GM10248 (cell line): ENCODE data around the gene CCDC57.

Experiments used
- CTCF ChIA-PET: fragments of 300-600 bp; sonication (Branson Sonifier 250); formaldehyde crosslinking; extraction: SDS; loops from one replicate; lab custom pipeline; 2021; ENCODE audit warnings: antibody characterized with exemption; lab: Yijun Ruan, JAX
- POLR2A ChIA-PET: fragments of 350-650 bp; sonication (Branson Sonifier 250); formaldehyde crosslinking; extraction: SDS; loops from one replicate; lab custom pipeline; 2020; ENCODE audit warnings: antibody characterized with exemption; lab: Yijun Ruan, JAX
- DNase-seq: peaks from one replicate; pipeline ENCODE4 v3.0.0; 2012; ENCODE audit errors: extremely low spot score
- CTCF ChIP-seq: IDR thresholded peaks from 2 replicates; pipeline ENCODE4 v1.5.1; 2012; ENCODE audit warnings: mild to moderate bottlenecking, low read depth; ENCODE audit errors: extremely low read depth, missing control alignments, control extremely low read depth

Gene CCDC57

DNA sequence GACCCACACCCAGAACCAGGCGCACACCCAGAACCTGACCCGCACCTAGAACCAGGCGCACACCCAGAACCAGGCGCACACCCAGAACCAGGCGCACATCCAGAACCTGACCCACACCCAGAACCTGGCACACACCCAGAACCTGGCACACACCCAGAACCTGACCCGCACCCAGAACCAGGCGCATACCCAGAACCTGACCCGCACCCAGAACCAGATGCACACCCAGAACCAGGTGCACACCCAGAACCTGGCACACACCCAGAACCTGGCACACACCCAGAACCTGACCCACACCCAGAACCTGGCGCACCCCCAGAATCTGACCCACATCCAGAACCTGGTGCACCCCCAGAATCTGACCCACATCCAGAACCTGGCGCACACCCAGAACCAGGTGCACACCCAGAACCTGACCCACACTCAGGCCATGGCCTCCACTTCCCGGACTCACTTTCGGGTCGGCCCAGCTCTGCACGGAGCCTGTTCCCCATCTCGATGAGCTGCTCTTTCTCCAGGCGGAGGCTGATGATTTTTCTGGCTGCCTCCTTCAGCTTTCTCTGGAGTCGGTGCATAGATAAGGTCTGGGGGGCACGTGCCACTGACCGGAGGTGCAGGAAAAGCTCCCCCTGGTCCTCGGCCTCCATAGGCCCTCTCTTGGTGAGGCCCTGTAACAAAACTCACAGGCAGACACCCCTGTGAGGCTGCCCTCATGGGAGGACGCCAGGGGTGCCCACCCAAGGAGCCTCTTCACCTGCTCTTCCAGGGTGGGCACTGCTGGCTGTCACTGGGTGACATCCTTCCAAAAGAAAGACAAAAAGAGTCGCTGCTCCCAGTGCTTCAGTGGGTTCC is 61.3 kb downstream of the CCDC57 start:
- ChIA-PET POLR2A (interaction anchor here (0.6 kb wide), 1 partner anchor 48 kb away, joined by 3 read pairs; no protein-coding TSS in a partner anchor), CTCF (interaction anchor here (7.2 kb wide), 1 partner anchor 122 kb away, joined by 87 read pairs; the partner anchor contains the start of gene RAC3)
- TF ChIP-seq CTCF = no peak
- DNase-seq = peak; percentile 18

DNA sequence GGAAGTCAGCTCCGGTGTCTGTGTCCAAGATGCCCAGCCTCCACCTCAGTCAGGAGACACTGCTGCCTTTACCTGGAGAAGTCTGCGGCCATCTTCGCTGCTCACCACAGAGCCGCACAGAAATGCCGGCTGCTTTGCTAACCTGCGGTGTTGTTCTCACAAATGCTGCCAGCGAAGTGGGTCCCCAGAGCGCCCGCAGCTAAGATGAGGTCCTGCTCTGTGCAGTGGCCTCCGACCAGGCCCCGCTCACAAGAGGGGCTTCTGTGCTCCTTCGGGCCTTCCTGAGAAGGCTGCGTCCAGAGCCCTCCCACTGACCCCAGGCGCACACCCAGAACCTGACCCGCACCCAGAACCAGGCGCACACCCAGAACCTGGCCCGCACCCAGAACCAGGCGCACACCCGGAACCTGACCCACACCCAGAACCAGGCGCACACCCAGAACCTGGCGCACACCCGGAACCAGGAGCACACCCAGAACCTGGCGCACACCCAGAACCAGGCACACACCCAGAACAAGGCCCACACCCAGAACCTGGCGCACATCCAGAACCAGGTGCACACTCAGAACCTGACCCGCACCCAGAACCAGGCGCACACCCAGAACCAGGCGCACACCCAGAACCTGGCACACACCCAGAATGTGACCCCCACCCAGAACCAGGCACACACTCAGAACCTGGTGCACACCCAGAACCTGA is 63.1 kb downstream of the CCDC57 start:
- no peak for TF ChIP-seq CTCF
- CTCF ChIA-PET = no interaction called here
- DNase-seq = no peak
- POLR2A ChIA-PET = no interaction called here

DNA sequence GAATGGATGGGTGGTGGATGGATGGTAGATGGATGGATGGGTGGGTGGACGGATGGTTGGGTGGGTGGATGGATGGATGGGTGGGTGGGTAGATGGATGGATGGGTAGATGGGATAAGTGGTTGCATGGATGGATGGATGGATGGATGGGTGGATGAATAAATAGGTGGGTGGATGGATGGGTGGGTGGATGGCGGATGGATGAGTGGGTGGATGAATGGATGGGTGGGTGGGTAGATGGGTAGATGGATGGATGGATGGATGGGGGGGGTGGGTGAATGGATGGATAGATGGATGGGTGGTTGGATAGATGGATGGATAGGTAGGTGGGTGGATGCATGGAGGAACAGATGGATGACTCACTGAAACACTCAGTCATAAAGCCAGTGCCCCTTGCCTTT is 63.6 kb downstream of the CCDC57 start:
- ChIA-PET CTCF (no interaction called here), POLR2A (no interaction called here)
- no peak for TF ChIP-seq CTCF
- DNase-seq = no peak

DNA sequence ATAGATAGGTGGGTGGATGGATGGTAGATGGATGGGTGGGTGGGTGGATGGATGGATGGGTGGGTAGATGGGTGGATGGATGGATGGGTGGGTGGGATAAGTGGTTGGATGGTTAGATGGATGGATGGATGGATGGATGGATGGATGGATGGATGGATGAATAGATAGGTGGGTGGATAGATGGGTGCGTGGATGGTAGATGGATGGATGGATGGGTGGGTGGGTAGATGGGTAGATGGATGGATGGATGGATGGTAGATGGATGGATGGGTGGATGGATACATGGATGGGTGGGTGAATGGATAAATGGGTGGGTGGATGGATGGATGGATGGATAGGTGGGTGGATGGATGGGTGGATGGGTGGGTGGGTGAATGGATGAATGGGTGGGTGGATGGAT is 64.6 kb downstream of the CCDC57 start:
- no peak for DNase-seq
- no peak for TF ChIP-seq CTCF
- ChIA-PET POLR2A (no interaction called here), CTCF (no interaction called here)

GRCh38 chr17:82146663-82147654 is 65.7 kb downstream of the CCDC57 start:
- TF ChIP-seq CTCF = no peak
- no peak for DNase-seq
- ChIA-PET CTCF (interaction anchor here (1.0 kb wide), 1 partner anchor 41 kb away, joined by 3 read pairs; no protein-coding TSS in a partner anchor), POLR2A (no interaction called here)
